ENCODE data around the gene HPCAL1.

DNA sequence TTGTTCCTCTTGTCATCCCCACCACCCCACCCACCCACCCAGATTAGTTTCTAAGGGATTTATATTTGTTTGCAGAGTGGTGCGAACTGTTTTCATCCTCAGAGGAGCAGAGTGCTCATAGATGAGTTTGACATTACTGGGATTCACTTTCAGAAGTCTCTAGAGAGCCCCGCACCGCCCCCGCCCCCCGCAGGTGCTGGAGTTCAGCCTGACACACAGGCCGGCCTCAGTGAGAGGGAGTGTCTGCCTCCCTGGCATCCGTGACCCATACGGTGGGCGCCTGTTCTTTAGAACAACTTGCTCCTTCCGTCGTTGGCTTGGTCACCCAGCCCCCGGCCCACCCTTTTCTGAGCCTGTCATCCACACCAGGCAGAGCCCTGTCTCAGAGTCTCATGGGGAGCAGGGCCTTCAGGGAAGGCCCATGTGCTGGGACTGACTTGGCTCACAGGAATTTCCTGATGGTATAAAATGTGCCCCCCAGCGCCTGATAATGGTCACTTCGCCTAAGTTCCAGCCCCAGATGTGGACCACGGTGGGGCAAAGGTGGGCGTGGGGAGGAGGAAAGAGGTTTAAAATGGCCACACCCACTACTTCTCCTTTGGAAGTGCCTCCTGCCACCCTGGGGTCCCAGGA is 44.3 kb downstream of the HPCAL1 start:
- TF ChIP-seq HDAC6 (IDR thresholded peaks at IDR 0.05; ENCODE audit: low read depth, low read length) (no peak), EZH2 (IDR thresholded peaks at IDR 0.05; ENCODE audit: low read depth, low read length, severe bottlenecking) (no peak), CHD2 (IDR thresholded peaks at IDR 0.05; ENCODE audit: low read length) (no peak), POLR2AphosphoS5 (IDR thresholded peaks at IDR 0.05; ENCODE audit: low read depth, low read length) (no peak)
- TF ChIP-seq, protein P1, sequence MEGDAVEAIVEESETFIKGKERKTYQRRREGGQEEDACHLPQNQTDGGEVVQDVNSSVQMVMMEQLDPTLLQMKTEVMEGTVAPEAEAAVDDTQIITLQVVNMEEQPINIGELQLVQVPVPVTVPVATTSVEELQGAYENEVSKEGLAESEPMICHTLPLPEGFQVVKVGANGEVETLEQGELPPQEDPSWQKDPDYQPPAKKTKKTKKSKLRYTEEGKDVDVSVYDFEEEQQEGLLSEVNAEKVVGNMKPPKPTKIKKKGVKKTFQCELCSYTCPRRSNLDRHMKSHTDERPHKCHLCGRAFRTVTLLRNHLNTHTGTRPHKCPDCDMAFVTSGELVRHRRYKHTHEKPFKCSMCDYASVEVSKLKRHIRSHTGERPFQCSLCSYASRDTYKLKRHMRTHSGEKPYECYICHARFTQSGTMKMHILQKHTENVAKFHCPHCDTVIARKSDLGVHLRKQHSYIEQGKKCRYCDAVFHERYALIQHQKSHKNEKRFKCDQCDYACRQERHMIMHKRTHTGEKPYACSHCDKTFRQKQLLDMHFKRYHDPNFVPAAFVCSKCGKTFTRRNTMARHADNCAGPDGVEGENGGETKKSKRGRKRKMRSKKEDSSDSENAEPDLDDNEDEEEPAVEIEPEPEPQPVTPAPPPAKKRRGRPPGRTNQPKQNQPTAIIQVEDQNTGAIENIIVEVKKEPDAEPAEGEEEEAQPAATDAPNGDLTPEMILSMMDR (IDR thresholded peaks at IDR 0.05; ENCODE audit: control extremely low read depth in 1 of 3, insufficient read depth in 1 of 3, low read depth in 1 of 3, low read length in 3 of 3), result no peak
